Fibroblast of skin of back (primary cell): ENCODE data around the gene PDIA2. TPM values are rescaled to one million over a fixed set of nuclear protein-coding genes. Genes with fewer than 3 reads are reported as not detected.
"Not testable (repeated sequence)": the region's sequence is repeated elsewhere in the genome, so short reads cannot be mapped to it uniquely, and the experiment has no call there.

Experiments
- DNase-seq: peaks from one replicate; pipeline ENCODE4 v3.0.0-alpha.2; 2013
- polyA plus RNA-seq, 2 experiments: library from polyadenylated mRNA; unstranded; fragments of 120-200 nt; gene quantifications; one replicate each; pipeline ENCODE4 v1.2.1, GENCODE V29; 2013; ENCODE audit not compliant: insufficient read length in 2 of 2

PDIA2 gene, protein sequence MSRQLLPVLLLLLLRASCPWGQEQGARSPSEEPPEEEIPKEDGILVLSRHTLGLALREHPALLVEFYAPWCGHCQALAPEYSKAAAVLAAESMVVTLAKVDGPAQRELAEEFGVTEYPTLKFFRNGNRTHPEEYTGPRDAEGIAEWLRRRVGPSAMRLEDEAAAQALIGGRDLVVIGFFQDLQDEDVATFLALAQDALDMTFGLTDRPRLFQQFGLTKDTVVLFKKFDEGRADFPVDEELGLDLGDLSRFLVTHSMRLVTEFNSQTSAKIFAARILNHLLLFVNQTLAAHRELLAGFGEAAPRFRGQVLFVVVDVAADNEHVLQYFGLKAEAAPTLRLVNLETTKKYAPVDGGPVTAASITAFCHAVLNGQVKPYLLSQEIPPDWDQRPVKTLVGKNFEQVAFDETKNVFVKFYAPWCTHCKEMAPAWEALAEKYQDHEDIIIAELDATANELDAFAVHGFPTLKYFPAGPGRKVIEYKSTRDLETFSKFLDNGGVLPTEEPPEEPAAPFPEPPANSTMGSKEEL
- polyA plus RNA-seq (2013, experiment 1 of 2; ENCODE audit: insufficient read length), result 0.43 TPM
- 0.10 TPM for polyA plus RNA-seq (2013, experiment 2 of 2; ENCODE audit: insufficient read length)

DNA sequence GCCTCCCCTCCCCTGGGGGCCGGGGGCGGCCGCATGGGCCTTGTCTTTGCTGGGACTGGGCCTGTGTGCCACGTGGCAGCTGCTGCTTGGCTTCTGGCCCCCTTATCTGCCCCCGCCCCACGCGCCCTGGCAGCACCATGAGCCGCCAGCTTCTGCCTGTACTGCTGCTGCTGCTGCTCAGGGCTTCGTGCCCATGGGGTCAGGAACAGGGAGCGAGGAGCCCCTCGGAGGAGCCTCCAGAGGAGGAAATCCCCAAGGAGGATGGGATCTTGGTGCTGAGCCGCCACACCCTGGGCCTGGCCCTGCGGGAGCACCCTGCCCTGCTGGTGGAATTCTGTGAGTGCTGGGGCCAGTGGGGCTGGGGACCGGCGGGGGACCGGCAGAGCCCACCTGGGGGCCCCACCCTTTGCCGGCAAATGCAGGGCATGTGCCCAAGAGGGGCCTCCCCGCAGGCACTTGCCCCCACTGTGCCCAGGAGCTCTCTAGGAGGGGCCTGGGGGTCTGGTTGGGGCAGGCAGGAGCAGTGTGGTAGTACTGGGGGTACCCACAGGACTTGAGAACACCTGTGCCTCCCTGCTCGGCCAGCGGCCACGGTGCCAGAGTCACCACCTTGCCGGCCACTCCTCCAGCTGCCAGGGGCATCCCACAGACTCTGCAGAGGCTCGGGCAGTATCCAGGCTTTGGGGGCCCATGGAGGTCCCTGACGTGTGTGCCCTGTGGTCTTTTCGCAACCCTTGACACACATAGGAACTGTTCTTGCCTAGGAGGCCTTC lies at the start of gene PDIA2:
PDIA2 (plus strand) TSS at position 132 of the 773 bp plus-strand sequence; CDS start at position 138, 6 bp downstream.
- DNase-seq, result no peak

DNA sequence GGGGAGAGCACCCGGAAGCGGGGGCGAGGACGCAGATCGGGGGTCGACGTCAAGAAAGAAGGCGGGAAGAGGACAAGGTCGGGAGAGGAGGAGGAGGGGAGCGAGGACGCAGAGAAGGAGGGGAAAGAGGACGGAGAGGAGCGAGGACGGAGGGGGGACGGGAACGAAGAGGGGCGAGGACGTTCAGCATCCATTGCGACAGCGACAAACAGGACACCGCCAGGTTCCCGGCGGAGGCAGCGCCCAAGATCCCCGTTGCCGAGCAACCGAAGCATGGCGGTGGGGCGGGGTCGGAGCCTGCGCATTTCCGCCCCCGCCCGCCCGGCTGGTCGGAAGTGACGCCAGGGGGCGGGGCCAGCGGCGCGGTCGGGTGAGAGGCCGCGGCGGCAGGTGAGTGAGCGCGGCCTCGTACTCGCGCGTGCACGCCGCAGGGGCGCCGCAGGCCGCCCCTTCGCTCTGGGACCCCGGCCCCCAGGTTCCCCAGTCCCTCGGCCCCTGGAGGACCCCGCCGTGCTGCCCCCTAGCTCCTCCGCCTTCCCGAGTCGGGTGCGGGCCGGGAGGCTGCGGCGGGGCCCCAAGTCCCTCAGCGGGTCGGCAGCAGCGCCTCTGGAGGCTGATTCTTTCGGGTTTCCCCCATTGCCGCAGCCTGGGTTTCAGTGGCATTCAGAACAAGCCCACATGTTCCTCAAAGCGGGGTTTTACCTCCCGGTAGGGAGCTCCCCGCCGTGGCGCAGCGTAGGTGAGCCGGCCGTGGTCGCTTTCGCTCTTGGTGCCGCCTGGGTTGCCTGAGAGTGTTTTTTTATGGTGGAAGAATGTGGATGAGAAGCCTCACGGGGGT lies 48.3 kb upstream of the PDIA2 start, which contains the start of gene FAM234A:
FAM234A (plus strand) TSS at position 354 of the 838 bp plus-strand sequence. CDS start 19,593 bp downstream, outside the sequence.
- DNase-seq, result peak; percentile 91

DNA sequence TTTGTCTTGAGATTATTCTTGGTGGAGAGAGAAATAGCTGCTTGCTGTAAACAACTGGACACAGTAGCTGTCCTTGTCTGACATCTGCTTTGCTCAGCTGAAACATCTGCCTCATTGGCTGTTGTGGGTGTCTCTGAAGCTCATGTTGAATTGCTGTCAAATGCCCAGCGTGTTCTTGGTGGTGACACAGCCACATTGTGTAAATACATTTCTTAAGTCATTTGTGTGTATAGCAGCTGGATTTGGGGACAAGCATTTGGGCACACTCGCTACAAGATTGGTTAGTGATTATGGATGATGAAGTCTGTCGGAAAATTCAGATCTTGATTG lies 43.1 kb upstream of the PDIA2 start:
- no peak for DNase-seq

DNA sequence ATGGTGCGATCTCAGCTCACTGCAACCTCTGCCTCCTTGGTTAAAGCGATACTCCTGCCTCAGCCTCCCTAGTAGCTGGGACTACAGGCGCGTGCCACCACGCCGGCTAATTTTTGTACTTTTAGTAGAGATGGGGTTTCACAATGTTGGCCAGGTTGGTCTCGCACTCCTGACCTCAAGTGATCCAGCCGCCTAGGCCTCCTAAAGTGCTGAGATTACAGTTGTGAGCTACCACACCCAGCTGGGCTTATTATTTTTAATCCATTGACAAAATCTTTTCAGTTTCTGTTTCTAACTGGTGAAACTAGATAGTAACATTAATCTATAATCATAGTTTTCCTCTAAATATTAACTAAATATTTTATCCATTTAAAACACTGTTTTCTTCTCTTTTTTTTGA lies 42.4 kb upstream of the PDIA2 start:
- DNase-seq, result no peak

DNA sequence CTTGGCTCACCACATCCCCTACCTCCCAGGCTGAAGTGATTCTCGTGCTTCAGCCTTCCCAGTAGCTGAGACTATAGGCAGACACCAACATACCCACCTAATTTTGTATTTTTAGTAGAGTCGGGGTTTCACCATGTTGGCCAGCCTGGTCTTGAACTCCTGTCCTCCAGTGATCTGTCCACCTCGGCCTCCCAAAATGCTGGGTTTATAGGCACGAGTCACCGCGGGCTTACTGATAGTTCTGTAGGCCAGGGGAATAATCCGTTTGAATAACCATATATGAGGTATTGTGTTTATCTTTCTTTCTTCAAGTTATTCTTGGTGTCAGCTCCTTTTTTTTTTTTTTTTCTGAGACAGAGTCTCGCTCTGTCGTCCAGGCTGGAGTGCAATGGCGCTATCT lies 40.7 kb upstream of the PDIA2 start:
- DNase-seq, result peak; percentile 7

DNA sequence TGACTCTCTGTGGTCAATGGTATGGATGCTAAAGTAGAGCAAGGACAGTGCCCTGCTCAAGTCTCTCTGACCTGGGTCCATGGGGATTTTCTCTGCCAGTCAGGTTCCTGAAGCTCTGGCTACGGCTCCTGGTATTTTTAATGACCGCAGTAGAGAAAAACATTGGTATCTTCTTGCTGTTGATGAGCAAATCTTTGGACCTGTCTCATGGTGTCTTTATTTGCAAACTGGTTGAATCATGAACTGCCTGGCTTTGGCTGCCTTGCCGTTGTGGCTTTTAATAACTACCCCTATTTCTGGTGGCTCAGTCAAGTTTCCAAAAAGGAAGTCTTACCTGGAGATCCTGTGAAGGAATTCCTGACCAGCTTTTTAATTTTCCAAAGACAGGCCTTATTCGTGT lies 39.6 kb upstream of the PDIA2 start:
- no peak for DNase-seq

DNA sequence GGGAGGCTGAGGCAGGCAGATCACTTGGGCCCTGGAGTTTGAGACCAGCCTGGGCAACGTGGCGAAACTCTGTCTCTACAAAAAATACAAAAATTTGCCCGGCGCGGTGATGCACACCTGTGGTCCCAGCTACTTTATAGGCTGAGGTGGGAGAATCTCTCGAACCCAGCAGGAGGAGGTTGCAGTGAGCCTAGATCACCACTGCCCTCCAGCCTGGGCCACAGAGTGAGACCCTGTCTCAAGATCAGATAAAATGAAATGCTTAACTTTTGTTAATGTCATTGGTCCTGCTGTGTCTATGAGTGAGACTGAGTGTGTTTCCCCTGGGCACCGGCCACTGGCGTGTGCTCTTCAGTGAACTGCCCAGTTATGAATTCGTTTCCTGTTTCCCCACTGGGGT lies 37.9 kb upstream of the PDIA2 start:
- DNase-seq, result no peak

DNA sequence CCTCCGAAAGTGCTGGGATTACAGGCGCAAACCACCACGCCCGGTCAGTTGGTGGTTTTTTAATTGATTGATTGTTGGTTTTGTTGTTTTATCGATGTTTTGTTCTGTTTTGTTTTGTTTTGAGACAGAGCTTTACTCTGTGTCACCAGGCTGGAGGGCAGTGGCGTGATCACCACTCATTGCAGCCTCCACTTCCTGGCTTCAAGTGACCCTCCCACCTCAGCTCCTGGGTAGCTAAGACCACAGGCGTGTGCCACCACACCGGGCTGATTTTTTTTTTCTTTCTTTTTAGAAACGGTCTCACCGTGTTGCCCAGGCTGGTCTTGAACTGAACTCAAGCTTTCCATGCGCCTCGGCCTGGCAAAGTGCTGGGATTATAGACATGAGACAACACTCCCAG lies 35.9 kb upstream of the PDIA2 start:
- no peak for DNase-seq

DNA sequence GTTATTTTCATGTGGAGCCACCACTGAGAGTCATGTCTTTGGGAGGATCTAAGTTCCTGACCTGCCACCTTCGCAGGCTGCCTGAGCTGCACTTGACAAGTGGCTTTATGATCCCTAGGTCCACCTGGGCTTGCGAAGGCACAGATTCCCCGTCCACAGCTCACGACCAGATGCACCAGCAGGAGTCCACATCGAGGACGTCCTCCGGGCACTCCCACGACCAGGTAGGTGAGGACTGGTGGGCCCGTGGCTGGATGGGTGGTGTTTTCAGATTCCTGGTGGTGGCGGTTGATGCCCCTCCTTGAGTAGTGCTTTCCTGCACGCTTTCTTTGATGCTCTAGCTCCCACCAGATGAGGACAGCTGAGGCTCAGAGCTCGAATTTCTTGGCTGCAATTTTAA lies 33.5 kb upstream of the PDIA2 start:
- no peak for DNase-seq

DNA sequence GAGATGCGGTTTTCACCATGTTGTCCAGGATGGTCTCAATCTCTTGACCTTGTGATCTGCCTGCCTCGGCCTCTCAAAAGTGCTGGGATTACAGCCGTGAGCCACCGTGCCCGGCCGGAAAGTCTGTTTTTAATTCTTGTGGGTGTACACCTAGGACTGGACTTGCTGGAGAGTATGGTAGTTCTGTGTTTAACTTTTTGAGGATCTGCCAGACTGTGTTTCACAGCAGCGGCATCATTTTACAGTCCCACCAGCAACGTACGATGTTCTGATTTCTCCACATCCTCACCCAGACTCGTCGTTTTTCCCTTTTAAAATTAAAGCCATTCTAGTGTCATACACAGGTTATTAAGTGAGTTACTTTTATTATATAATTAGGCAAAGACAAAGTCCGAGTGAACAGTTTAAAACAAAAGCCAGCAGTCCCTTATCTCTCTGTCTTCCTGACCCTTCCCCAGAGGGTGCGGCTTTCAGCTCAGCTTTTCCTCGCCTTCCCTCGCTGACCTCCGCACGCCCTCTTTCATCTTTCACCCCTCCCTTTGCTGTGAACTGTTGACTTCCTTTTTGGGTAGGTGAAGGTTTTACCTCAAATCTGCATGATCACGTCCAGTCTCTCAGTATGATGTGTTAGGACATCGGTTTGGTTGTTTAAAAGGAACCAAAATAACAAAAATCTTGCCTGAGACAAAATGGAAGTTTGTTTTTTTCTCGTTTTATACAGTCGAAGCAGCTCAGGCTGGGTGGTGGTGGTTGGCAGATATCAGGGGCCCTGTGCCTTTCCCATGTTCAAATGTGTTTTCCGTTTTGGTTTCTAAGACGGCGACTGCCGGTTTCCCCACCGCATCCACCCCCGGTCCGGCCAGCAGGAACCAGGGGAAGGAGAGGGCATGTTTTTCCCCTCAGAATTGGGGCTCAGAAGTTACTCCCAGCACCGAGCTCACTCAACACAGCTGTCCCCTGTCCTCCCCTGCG lies 30.3 kb upstream of the PDIA2 start:
- no peak for DNase-seq

DNA sequence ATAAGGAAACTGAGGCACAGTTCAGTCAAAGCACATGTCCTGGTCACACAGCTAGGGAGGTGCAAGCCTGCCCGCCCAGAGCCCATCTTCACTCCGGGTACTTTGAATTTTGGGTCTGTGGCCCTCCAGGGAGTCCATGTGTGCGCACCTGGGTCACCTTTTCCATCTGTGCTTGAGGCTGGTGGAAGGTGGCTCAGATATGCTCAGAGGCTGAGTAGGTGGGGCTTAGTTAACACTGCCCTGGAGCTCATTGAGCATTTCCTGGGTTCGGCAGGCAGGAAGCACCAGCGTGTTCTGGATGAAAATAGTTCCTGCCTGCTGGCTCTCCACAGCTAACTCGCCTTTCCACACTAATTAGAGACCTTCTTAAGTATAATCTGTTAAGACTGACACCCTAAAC lies 29.1 kb upstream of the PDIA2 start:
- DNase-seq, result no peak

DNA sequence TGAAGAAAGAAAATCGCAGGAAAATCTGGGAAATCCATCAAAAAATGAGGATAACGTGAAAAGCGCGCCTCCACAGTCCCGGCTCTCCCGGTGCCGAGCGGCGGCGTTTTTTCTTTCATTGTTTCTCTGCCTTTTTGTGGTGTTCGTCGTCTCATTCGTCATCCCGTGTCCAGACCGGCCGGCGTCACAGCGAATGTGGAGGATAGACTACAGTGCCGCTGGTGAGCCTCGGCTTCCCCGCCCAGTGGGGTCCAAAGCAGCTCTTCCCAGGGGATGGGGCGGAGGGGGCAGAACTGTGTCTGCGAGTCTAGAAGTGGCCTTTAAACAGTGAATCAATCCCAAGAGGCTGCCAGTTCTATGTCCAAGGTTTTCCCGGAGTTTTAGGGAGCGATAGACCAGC lies 28.5 kb upstream of the PDIA2 start:
- DNase-seq, result no peak

DNA sequence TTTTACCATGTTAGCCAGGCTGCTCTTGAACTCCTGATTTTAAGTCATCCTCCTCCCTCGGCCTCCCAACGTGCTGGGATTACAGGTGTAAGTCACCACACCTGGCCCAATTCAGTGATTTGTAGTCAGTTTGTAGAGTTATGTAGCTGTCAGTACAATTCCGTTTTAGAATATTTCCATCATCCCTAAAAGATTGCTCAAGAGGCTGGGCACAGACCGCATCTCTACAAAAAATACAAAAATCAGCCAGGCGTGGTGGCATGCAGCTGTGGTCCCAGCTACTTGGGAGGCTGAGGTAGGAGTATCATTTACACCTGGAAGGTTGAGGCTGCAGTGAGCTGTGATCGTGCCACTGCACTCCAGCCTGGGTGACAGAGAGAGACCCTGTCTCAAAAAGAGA lies 27.8 kb upstream of the PDIA2 start:
- DNase-seq, result no peak

DNA sequence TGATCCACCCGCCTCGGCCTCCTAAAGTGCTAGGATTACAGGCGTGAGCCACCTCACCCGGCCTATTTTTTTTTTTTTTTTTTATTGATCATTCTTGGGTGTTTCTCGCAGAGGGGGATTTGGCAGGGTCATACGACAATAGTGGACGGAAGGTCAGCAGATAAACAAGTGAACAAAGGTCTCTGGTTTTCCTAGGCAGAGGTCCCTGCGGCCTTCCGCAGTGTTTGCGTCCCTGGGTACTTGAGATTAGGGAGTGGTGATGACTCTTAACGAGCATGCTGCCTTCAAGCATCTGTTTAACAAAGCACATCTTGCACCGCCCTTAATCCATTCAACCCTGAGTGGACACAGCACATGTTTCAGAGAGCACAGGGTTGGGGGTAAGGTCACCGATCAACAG lies 24.9 kb upstream of the PDIA2 start:
- not testable (repeated sequence) for DNase-seq

DNA sequence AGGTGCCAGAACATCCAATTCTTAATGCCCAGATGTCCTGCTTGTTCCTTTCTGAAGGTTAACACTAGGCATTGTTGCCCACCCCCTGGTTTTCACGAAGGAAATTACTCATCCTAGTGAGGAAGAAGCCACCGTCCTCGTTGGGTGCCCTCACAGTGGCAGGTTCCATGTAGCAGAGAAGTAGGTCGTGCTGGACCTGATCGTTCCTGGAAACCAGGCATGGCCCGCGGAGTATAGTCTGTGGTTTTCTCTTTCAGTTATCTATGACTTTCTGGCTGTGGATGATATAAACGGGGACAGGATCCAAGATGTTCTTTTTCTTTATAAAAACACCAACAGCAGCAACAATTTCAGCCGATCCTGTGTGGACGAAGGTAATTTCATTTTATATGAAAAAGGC lies 23.7 kb upstream of the PDIA2 start:
- DNase-seq, result no peak

DNA sequence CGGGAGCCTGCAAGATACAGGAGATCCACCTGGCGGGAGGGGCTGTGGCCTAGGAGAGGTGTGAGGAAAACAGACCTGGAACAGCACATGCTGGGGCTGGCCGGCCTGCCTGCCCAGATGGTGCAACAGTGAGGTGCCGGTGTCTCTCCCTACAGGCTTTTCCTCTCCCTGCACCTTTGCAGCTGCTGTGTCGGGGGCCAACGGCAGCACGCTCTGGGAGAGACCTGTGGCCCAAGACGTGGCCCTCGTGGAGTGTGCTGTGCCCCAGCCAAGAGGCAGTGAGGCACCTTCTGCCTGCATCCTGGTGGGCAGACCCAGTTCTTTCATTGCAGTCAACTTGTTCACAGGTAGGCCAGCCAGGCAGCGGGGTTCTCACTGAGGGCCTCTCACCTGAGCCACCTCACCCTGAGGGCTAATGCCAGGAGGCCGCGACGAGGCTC lies 23.1 kb upstream of the PDIA2 start:
- DNase-seq, result no peak

DNA sequence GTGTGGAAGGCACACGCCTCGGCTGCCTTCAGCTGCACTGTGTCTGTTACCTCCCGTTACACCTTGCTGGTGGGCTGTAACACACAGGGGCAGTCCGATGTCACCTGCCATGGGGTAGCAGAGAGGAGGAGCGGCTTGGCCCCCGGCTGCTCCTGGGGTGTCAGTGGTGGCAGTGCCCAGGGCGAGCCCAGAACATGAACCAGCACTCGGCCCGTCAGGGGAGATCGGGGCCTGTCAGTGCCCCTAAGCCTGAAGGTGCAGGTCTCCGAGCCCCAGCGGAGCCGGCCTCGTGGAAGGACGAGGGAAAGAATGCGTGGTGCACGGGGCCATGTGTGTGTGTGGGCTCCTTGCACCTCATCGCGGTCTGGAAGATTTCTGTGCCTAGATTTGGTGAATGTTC lies 22.6 kb upstream of the PDIA2 start:
- no peak for DNase-seq

DNA sequence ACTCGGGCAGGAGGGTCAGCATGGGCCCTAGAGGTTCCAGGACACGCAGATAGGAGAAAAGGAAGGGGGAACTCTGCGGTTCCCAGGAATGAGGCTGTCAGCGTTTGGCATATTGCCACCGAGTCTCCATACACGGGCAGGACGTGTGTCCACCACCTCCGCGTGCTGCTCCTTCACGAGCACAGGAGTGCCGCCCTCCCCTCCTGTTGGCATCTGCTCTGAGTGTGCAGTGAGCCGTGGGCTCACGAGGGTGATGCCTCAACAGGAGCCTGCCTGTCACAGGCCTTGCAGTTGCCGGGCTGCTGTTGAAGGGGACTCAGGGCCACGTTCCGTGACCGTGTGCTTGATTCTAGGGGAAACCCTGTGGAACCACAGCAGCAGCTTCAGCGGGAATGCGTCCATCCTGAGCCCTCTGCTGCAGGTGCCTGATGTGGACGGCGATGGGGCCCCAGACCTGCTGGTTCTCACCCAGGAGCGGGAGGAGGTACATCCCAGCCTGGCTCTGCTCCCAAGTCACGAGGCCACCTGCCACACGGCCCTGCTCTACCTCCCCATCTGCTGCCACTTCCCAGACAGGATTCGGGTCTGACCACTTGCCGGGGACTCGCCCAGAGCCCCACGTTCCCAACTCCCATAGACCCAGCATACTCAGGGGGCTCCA lies 21.8 kb upstream of the PDIA2 start:
- no peak for DNase-seq

DNA sequence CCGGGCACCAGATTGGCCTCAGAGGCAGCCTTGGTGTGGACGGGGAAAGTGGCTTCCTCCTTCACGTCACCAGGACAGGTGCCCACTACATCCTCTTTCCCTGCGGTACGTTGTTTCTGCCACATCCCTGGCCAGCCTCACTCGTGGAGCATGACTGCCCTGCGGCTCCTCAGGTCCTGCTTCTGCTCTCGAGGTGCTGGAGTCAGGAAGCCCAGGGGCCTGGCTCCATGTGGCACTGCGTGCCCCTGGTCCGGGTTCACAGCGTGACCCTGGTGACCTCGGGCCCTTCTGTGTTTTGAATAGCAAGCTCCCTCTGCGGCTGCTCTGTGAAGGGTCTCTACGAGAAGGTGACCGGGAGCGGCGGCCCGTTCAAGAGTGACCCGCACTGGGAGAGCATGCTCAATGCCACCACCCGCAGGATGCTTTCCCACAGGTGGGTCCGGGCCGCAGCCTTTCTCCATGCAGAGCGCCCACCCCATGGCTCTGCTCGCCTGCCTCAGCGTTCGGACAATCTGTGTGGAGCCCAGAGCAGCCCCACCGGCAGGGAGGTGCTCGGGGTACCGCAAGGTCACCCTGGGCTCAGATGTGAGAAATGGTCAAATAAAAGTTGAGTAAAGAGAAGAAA lies 20.7 kb upstream of the PDIA2 start:
- DNase-seq, result no peak

DNA sequence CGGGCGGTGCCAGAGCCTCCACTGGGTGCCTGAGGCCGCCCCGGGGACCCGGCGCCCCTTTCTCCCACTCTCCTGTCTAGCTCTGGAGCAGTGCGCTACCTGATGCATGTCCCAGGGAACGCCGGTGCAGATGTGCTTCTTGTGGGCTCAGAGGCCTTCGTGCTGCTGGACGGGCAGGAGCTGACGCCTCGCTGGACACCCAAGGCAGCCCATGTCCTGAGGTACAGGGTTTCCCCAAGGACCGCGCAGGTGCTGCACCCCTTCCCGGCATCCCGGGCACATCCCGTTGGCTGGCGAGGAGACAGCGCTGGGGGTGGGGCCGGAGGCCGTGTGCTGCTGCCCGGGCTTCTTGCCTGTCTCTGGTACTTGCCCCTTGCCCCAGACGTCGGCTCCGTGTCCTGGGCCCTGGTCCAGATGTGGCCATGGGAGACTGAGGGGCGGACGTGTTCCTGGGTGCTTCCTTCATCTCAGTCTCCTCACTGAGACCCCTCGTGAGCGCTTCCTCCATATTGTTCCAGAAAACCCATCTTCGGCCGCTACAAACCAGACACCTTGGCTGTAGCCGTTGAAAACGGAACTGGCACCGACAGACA lies 19.7 kb upstream of the PDIA2 start:
- no peak for DNase-seq
